ENCODE data around the gene OR2A2. TPM values are rescaled to one million over a fixed set of nuclear protein-coding genes. Genes with fewer than 3 reads are reported as not detected.

The OR2A2 gene
- total and polyA plus RNA-seq, 9 of the 15 experiments (the other 6 are each of a cell fraction or from before 2014, with no cell fraction given) = not detected

- H3K27ac ChIP-seq (ENCODE audit: extremely low read depth, low read depth, low read length) = no peak overlapping the region
- H3K4me3 ChIP-seq = no peak overlapping the region
- H3K79me2 ChIP-seq (ENCODE audit: control insufficient read depth, insufficient read depth, low read length) = no peaks in the 10 kb centered on the region
- no peaks in the 10 kb centered on the region for H4K20me1 ChIP-seq (replicated peaks; ENCODE audit: control insufficient read depth, insufficient read depth, low read length)
- no peaks in the 10 kb centered on the region for H3K4me1 ChIP-seq (replicated peaks in 1 of 2; ENCODE audit: control insufficient read depth in 2 of 2, insufficient read depth in 2 of 2, low read length in 2 of 2)
- WGBS (ENCODE audit: insufficient coverage, low coverage, missing lambda C conversion rate) = 1% methylated on average over 5 of the region's 5 CpGs
- H3K27me3 ChIP-seq (ENCODE audit: control insufficient read depth in 2 of 2, insufficient read depth in 2 of 2, low read length in 2 of 2) = no peaks in the 10 kb centered on the region
- H3K4me2 ChIP-seq (ENCODE audit: insufficient read depth, low read length) = no peak overlapping the region
- ChIA-PET CTCF (ENCODE audit: low intra/inter-chr PET ratio) (no interaction called here), POLR2A (no interaction called here)
- DNase-seq (ENCODE audit: extremely low read depth in 1 of 4, low spot score in 3 of 4) = no peak
- no peaks in the 10 kb centered on the region for H3K9me1 ChIP-seq (ENCODE audit: control insufficient read depth, insufficient read depth, low read length)
- 0 out of 3 replicates have a peak, but pooled peaks have one; percentile 38 for ATAC-seq
- H3K9ac ChIP-seq (ENCODE audit: insufficient read depth in 1 of 2, low read depth in 2 of 2, low read length in 2 of 2) = no peak overlapping the region
- no TSS peak for BruUV-seq (replicated peaks)
- in situ Hi-C loops (cut with MboI) (no loop called here), intact Hi-C loops (cut with micrococcal nuclease) (no loop called here)
- no peak overlapping the region for H2AFZ ChIP-seq (ENCODE audit: low read depth, low read length)
- no peak for FAIRE-seq
- no peaks in the 10 kb centered on the region for H3K36me3 ChIP-seq (ENCODE audit: control insufficient read depth, insufficient read depth, low read length)
- no peak for TF ChIP-seq ZNF24 (IDR thresholded peaks at IDR 0.05)
- TF ChIP-seq ZNF347 (CRISPR knock-in tag; IDR thresholded peaks at IDR 0.05; ENCODE audit: low read depth) = no peak
- no peak for TF ChIP-seq ZKSCAN8 (CRISPR knock-in tag; IDR thresholded peaks at IDR 0.05)
- TF ChIP-seq YY1 (IDR thresholded peaks at IDR 0.05; ENCODE audit: borderline replicate concordance in 1 of 3, control insufficient read depth in 1 of 3, extremely low read depth in 1 of 3, insufficient read depth in 3 of 3, insufficient read length in 1 of 3, insufficient replicate concordance in 2 of 3, low read depth in 1 of 3, low read length in 2 of 3) = no peak
- TF ChIP-seq ZNF77 (CRISPR knock-in tag; IDR thresholded peaks at IDR 0.05) = no peak
- TF ChIP-seq KLF13 (tag; IDR thresholded peaks at IDR 0.05; ENCODE audit: borderline replicate concordance, low read depth) = no peak
- no peak for TF ChIP-seq ZFP1 (CRISPR knock-in tag; IDR thresholded peaks at IDR 0.05)
- H3K9me3 ChIP-seq (replicated peaks; ENCODE audit: control insufficient read depth, insufficient read depth, low read depth, low read length) = no peaks in the 10 kb centered on the region
Measured at GRCh38 chr7:144110272-144110671, 889 bp downstream of the OR2A2 start.

Data from K562 (cell line).